Pancreas (tissue), 10 donors: Measurements from ENCODE around the gene GPR161. TPM values are rescaled to one million over a fixed set of nuclear protein-coding genes. Genes with fewer than 3 reads are reported as not detected.

Experiments used
- ATAC-seq, 4 donors: fragments of 200-7000 bp; cut with Tn5 transposase; one replicate each; pipeline versions ENCODE4 v1.8.0 to v1.9.1; 2020; ENCODE audit warnings: mild to moderate bottlenecking in 4 of 4, moderate library complexity in 4 of 4
- DNase-seq, 6 donors: peaks; one replicate each; pipeline ENCODE4 v3.0.0-alpha.2; 2020
- FAIRE-seq: peaks from 2 replicates; lab custom pipeline; 2012; peaks lifted over from hg19 to GRCh38; lab: Jason Lieb, UNC
- H3K27ac ChIP-seq, 4 donors: fragments of 200-600 bp; sonication (generic); 1 replicate in 3 of 4; 2 replicates in 1 of 4; pipeline versions ENCODE4 v1.5.0 to v1.8.0; 2020
- H3K27me3 ChIP-seq, 4 donors: fragments of 200-600 bp; one replicate each; pipeline ENCODE4 v1.8.0; 2021
- H3K36me3 ChIP-seq, 3 donors: fragments of 200-600 bp; sonication (generic) in 1 of 3; one replicate each; pipeline versions ENCODE4 v1.5.0 to v1.8.0; 2020 to 2021
- H3K4me1 ChIP-seq, 3 donors: fragments of 200-600 bp; one replicate each; pipeline ENCODE4 v1.8.0; 2021
- H3K4me3 ChIP-seq, 4 donors: fragments of 200-600 bp; sonication (generic) in 2 of 4; one replicate each; pipeline versions ENCODE4 v1.5.0 to v1.8.0; 2020 to 2021
- H3K9me3 ChIP-seq, 4 donors: fragments of 200-600 bp; one replicate each; pipeline ENCODE4 v1.8.0; 2021
- CTCF ChIP-seq, 4 donors: fragments of 200-600 bp; sonication (generic) in 3 of 4; IDR thresholded peaks; one replicate each; pipeline versions ENCODE4 v1.5.0 to v1.8.0; 2021; ENCODE audit warnings: antibody characterized with exemption in 4 of 4
- WGBS, 2 donors: extraction: QIAGEN DNeasy Blood & Tissue Kit; methylation state at CpG; one replicate each; pipeline ENCODE4 v1.1.7; 2013; 5-methylcytosine and 5-hydroxymethylcytosine counted together
- intact Hi-C, 3 donors: fragments of 100-400 bp; cut with DNase I; formaldehyde crosslinking; loops; one replicate each; pipeline versions ENCODE4 v1.11.1 to v1.14.2; 2022
- polyA plus RNA-seq, 2 donors: library from polyadenylated mRNA; stranded (reverse); fragments of 200-250 nt; gene quantifications; one replicate each; pipeline ENCODE4 v1.2.3, GENCODE V29; 2013
- total RNA-seq, 6 donors: library from RNA; stranded (reverse); fragmentation: NEBNext Ultra II Directional in 4 of 6; extraction: Animal tissue kit (Norgen Biotek cat#: 25700) in 4 of 6; gene quantifications; one replicate each; pipeline versions ENCODE4 v1.2.1 to v1.2.4, GENCODE V29; 2021 to 2023
- donor health status: healthy with polysubstance abuse.
- donor health status: DM: no; HTN: no; CAD: no; lungs with moderate emphysema.
- donor health status: DM: no; HTN: no; CAD: no.
- donor health status: control.
- donor health status: control.
- donor health status: Bipolar disorder and iron deficiency.
- donor health status: DM: yes; HTN: yes; CAD: no.
- donor health status: DM: no; HTN: no; CAD: no.
- donor health status: DM: no; HTN: no; CAD: no.
- donor health status: DM: yes; HTN: yes; CAD: no.

The GPR161 gene
- total and polyA plus RNA-seq, 8 donors, result 2.5 to 9.7 (median 9.0) TPM

GRCh38 chr1:168148916-168149315 lies 12.2 kb upstream of the GPR161 start:
- no peaks in the 10 kb centered on the region for H3K36me3 ChIP-seq
- no peaks in the 10 kb centered on the region for H3K4me1 ChIP-seq
- no peaks in the 10 kb centered on the region for H3K9me3 ChIP-seq
- H3K4me3 ChIP-seq, result no peak overlapping the region
- no peak for FAIRE-seq
- WGBS, 2 donors, result 73 to 83% methylated on average over 4 of the region's 4 CpGs
- TF ChIP-seq CTCF (IDR thresholded peaks at IDR 0.05), result no peak
- intact Hi-C loops, result loop anchor here in 1 of 3 donors (5.0 kb wide), 1 partner anchor 322 kb away; no protein-coding TSS in a partner anchor
- no peaks in the 10 kb centered on the region for H3K27me3 ChIP-seq
- ATAC-seq, result no peak
- no peak overlapping the region for H3K27ac ChIP-seq
- no peak for DNase-seq

- ATAC-seq (no peak), DNase-seq (no peak), FAIRE-seq (no peak)
- no peak overlapping the region for H3K4me3 ChIP-seq
- 76 to 79% methylated on average over 11 of the region's 11 CpGs for WGBS, 2 donors
- H3K9me3 ChIP-seq, result no peaks in the 10 kb centered on the region
- H3K27me3 ChIP-seq, result no peaks in the 10 kb centered on the region
- no peak for TF ChIP-seq CTCF (IDR thresholded peaks at IDR 0.05)
- no peaks in the 10 kb centered on the region for H3K36me3 ChIP-seq
- no peak overlapping the region for H3K27ac ChIP-seq
- no peaks in the 10 kb centered on the region for H3K4me1 ChIP-seq
- intact Hi-C loops, result loop anchor here in 1 of 3 donors (5.0 kb wide), 1 partner anchor 319 kb away; no protein-coding TSS in a partner anchor
Observed at GRCh38 chr1:168146626-168147025, 9.9 kb upstream of the GPR161 start.

- Histone ChIP-seq H3K4me1 (no peaks in the 10 kb centered on the region), H3K4me3 (no peak overlapping the region), H3K27me3 (no peaks in the 10 kb centered on the region), H3K9me3 (no peaks in the 10 kb centered on the region), H3K36me3 (no peaks in the 10 kb centered on the region), H3K27ac (no peak overlapping the region)
- intact Hi-C loops, result loop anchor here in 1 of 3 donors (5.0 kb wide), 1 partner anchor 319 kb away; no protein-coding TSS in a partner anchor
- ATAC-seq (no peak), DNase-seq (no peak), FAIRE-seq (no peak)
- no peak for TF ChIP-seq CTCF (IDR thresholded peaks at IDR 0.05)
- WGBS, 2 donors, result 68 to 72% methylated on average over 3 of the region's 5 CpGs
Observed at GRCh38 chr1:168146160-168146539, 9.4 kb upstream of the GPR161 start.

- FAIRE-seq, result peak; percentile 17
- Histone ChIP-seq H3K4me1 (no peaks in the 10 kb centered on the region), H3K4me3 (no peak overlapping the region), H3K27me3 (no peaks in the 10 kb centered on the region), H3K27ac (no peak overlapping the region), H3K36me3 (no peaks in the 10 kb centered on the region), H3K9me3 (no peaks in the 10 kb centered on the region)
- 24 to 25% methylated on average over 14 of the region's 15 CpGs for WGBS, 2 donors
- peak; percentile 88 to 96 (median 95) for TF ChIP-seq CTCF (IDR thresholded peaks at IDR 0.05)
- DNase-seq, result peak; percentile 76 to 100 (median 89)
- ATAC-seq, result peak; percentile 98 to 100 (median 100)
- intact Hi-C loops, result loop anchor here in 1 of 3 donors (5.0 kb wide), 1 partner anchor 318 kb away; no protein-coding TSS in a partner anchor
Observed at GRCh38 chr1:168145184-168146159, 8.7 kb upstream of the GPR161 start.
